ENCODE results near the gene SNX24.
"Not testable (repeated sequence)": the region's sequence is repeated elsewhere in the genome, so short reads cannot be mapped to it uniquely, and the experiment has no call there.

The SNX24 gene, protein sequence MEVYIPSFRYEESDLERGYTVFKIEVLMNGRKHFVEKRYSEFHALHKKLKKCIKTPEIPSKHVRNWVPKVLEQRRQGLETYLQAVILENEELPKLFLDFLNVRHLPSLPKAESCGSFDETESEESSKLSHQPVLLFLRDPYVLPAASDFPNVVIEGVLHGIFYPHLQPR

GRCh38 chr5:122845229-122846050, at the start of gene SNX24:
TSS of gene SNX24 (plus strand) at chr5:122845613. CDS start at chr5:122845634, 21 bp downstream.
- peak within 1 kb of the TSS; percentile 77 for H3K4me3 ChIP-seq (ENCODE audit: low read depth, low read length)

GRCh38 chr5:122805481-122805880, 39.9 kb upstream of the SNX24 start:
- H3K4me3 ChIP-seq (ENCODE audit: low read depth, low read length), result no peak overlapping the region

DNA sequence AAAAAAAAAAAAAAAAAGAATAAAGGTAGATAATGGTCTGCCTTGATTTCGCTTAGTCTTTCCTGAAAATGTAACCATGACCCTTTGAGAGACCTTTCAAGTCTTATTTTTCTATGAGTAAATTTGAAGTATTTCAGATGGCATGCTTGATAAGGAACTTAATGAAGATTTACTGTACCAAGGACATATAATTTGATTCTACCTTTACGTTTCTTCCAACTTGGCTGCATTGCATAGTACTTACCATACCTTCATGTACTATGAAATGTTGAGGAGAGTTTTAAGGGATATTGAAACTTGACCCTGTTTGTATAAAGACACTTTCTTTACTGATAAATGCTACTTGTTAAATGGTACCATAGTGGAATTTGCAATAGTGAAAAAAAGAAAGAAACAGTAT, 35.0 kb upstream of the SNX24 start:
- no peak overlapping the region for H3K4me3 ChIP-seq (ENCODE audit: low read depth, low read length)

DNA sequence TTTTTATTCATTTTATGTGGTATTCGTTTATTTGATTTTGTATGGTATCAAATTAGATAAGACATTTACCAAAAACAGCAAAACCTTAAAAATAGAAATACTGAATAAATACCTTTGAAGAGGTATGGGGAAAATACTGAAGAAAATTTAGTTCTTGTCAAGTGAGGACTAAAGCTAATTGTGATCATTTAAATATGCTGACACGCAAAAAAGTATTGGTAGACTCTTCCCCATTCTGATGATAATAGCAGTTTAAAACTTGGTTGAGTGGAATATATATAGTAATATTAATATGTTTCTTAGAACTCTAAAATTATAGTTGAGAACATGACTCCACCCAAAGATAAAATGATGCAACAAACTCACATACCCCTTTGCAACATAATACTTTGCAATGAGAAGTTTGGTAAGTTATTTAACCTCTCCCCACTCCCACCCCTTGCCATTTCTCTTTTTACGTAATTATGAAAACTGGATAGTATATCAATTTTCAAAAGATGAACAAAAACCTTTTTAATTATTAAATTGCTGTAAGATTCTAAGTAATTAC, 30.1 kb upstream of the SNX24 start:
- no peak overlapping the region for H3K4me3 ChIP-seq (ENCODE audit: low read depth, low read length)

DNA sequence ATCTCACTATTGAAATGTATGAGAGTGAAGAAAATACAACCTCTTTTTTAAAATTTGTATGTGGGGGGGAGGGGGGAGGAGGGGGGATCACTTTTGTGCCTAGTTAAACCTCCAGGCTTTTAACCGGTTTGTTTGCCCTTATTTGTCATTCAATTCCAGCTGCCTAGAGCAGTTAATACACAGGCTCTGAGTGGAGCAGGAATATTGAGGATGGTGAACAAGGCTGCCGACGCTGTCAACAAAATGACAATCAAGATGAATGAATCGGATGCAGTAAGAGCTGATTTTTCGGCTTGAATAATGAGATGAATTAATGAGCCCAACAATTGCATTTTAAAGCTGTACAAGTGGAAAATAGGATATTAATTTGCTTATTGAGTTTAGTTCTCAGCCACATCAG, 28.7 kb upstream of the SNX24 start:
- H3K4me3 ChIP-seq (ENCODE audit: low read depth, low read length), result no peak overlapping the region

DNA sequence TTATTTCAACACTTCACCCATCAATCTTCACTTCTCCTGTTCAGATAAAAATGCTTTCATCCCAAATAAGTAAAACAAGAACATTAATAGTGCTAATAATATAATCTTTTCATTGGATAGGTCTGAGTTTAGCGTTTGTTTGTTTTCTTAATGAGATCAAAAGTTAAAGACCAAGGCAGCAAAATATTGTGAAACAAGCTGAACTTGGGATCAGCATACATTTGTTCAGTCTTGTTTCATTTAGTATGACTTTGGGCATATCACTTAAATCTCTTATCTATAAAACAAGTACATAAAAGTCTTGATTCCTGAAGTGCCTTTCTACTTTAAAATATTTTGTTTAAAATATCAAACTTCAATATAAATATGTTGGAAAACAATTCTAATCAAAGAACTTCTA, 13.4 kb upstream of the SNX24 start:
- H3K4me3 ChIP-seq (ENCODE audit: low read depth, low read length), result no peak overlapping the region

DNA sequence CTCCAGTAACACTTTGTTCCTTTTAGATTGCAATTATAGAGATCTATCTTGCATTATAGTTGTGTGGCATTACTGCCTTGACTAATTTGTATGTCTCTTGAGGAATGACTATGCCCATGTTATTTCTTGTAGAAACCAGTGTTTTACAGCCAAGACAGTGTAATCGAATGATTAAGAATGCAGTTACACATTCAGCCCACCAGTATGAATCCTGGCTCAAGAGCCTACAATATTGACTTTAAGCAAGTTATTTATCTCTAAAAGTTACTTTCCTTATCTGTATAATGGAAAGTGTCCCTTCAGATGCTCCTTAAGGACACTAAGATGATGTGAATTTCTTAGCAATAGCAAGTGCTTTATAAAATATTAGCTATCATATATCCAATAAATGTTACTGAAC, 9.7 kb upstream of the SNX24 start:
- H3K4me3 ChIP-seq (ENCODE audit: low read depth, low read length), result no peak overlapping the region

- no peak overlapping the region for H3K4me3 ChIP-seq (ENCODE audit: low read depth, low read length)
Measured at GRCh38 chr5:122836947-122837346, 8.5 kb upstream of the SNX24 start.

- H3K4me3 ChIP-seq (ENCODE audit: low read depth, low read length), result no peak overlapping the region
Measured at GRCh38 chr5:122839731-122840130, 5.7 kb upstream of the SNX24 start.

DNA sequence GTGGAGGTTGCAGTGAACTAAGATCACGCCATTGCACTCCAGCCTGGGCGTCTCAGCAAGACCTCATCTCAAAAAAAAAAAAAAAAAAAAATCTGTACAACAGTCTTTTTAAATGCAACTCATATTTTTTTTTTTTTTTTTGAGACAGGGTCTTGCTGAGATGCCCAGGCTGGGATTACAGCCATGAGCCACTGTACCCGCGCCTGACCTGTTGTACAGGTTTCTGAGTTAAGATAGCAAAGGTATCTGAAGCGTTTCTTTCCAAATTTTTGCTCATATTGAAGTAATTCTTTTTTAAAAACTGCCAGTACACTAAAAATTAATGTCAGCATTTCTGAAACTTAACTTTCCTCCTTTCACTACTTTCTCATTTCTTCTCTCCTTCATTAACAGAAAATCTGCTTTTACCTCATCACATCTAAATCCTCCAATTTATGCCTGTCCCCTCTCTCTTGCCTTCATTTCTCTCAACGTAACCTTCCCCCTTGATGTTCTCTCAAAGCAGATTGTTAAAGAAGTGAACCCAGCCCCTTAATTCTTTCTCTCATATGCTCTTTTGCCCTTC, 3.3 kb upstream of the SNX24 start:
- H3K4me3 ChIP-seq (ENCODE audit: low read depth, low read length), result no peak overlapping the region

- H3K4me3 ChIP-seq (ENCODE audit: low read depth, low read length), result peak overlapping the region; percentile 77
Measured at GRCh38 chr5:122844136-122844909, 1.1 kb upstream of the SNX24 start.

DNA sequence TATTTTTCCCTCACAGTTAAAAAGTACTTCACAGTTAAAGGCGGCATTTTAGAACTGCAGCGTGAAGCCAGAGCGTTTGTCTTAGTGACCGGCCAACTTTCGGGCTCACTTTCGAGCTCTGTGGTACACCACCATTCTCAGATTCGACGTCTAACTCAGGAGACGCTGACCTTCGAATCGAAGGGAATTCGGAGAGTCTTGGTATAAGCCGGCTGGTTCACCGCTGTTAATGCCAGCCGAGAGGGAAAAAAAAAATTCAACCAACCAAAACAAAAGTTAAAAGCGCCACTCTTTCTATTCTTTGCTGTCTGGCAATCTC, 544 bp upstream of the SNX24 start:
- peak overlapping the region; percentile 77 for H3K4me3 ChIP-seq (ENCODE audit: low read depth, low read length)

DNA sequence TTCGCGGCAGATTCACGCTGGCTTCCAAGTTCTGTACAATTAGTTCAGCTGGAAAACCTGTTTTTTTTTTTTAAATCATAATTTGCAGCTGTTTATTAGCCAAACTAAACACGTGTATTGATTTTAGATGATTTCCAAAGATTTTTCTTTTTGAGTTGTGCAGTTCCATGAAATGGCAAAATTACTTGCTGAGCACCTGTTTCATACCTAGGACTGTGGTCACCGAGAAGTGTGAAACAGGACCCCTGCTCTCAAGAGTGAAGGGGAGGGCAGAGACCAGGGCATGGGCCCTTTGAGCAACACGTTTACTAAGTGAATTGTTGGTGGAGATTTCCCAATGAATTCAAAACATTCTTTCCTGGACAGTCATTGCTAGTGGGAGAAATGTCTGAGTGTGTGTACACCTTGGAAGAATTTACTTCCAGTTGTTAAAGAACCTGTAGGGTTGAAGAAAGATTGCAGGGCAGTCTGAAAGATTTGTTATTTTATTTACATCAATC, 688 bp downstream of the SNX24 start:
- peak overlapping the region; percentile 77 for H3K4me3 ChIP-seq (ENCODE audit: low read depth, low read length)

DNA sequence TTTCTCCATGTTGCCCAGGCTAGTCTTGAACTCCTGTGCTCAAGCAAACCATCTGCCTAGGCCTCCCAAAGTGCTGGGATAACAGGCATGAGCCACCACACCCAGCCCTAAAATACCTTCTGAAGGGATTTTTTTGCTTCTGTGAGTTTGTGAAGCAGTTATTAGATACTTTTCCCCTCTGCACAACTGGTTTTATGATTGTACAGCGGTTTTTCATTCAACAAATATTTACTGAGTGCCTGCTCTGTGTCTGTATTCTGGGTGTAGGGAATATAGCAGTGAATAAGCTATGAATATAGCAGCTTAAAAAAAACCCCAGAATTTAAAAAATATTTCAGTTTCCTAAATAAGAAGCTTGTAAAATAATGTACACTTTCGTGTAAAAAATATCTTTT, 2.3 kb downstream of the SNX24 start:
- H3K4me3 ChIP-seq (ENCODE audit: low read depth, low read length), result no peak overlapping the region

DNA sequence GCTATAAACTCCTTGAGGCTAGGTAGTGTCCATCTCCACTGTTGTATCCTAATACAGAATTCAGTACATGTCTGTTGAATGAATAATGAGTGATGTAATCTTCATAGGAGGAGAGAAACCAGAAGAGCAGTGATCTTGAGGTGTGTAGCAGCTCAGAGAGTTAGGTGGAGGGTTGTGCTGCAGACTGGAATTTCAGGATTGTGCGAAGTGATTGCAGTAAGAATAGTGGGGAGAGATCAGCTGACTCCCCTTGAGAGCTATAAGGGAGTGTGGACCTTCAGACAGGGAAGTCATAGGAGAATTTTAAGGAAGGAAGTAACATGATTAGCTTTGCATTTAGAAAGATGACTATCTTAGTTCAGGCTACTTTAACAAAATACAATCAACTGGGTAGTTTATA, 4.4 kb downstream of the SNX24 start:
- no peak overlapping the region for H3K4me3 ChIP-seq (ENCODE audit: low read depth, low read length)

- H3K4me3 ChIP-seq (ENCODE audit: low read depth, low read length), result not testable (repeated sequence)
Measured at GRCh38 chr5:122857538-122857937, 12.1 kb downstream of the SNX24 start.

- H3K4me3 ChIP-seq (ENCODE audit: low read depth, low read length), result no peak overlapping the region
Measured at GRCh38 chr5:122858451-122858850, 13.0 kb downstream of the SNX24 start.

- no peak overlapping the region for H3K4me3 ChIP-seq (ENCODE audit: low read depth, low read length)
Measured at GRCh38 chr5:122863240-122863639, 17.8 kb downstream of the SNX24 start.

DNA sequence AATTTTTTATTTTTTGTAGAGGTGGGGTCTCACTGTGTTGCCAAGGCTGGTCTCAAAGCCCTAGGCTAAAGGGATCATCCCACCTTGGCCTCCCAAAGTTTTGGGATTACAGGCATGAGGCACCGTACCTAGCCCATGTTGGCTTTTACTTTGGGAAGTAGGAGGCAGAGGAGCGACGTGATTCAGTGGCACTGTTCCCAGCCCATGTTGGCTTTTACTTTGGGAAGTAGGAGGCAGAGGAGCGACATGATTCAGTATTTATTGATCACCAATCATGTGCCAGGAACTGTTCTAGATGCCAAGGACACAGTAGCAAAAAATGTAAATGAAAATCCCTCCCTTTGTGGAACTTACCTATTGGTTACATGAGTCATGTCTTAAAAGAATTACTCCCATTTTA, 18.3 kb downstream of the SNX24 start:
- no peak overlapping the region for H3K4me3 ChIP-seq (ENCODE audit: low read depth, low read length)

DNA sequence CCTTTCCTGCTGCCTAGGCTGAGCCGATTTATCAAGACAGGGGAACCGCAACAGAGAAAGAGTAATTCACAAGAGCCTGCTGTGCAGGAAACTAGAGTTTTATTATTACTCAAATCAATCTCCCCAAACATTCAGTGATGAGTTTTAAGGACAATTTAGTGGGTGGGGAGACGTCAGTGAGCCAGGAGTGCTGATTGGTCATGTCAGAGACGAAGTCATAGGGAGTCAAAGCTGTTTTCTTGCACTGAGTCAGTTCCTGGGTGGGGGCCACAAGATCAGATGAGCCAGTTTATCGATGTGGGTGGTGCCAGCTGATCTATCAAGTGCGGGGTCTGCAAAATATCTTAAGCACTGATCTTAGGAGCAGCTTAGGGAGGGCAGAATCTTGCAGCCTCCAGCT, 19.0 kb downstream of the SNX24 start:
- no peak overlapping the region for H3K4me3 ChIP-seq (ENCODE audit: low read depth, low read length)

DNA sequence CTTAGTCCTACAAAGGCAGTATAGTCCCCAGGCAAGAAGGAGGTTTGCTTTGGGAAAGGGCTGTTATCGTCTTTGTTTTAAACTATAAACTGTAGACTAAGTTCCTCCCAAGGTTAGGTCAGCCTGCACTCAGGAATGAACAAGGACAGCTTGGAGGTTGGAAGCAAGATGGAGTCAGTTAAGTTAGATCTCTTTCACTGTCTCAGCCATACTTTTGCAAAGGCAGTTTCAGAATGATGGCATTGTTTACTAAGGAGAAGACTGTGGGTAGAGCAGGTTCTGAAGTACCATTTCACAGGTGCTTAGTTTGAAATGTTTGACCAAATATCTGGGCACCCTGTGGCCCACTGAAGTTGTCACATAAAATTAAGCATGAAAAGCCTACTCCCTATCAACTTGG, 19.4 kb downstream of the SNX24 start:
- H3K4me3 ChIP-seq (ENCODE audit: low read depth, low read length), result no peak overlapping the region
